H9 (cell line): ENCODE results near the gene LY6G5C. TPM values are rescaled to one million over a fixed set of nuclear protein-coding genes. Genes with fewer than 3 reads are reported as not detected.
A peak's percentile ranks its signal among the peaks of the same experiment; 100 is the strongest.

Source experiments
- DNase-seq: peaks from one replicate; pipeline ENCODE4 v3.0.0-alpha.2; 2017
- H2AFZ ChIP-seq: one replicate; pipeline ENCODE4 v1.6.1; 2013; ENCODE audit warnings: mild to moderate bottlenecking, low read length, control low read depth, moderate library complexity
- H2AK5ac ChIP-seq: 2 replicates; pipeline ENCODE4 v1.6.1; 2013; ENCODE audit warnings: low read length, control low read depth, mixed read lengths; ENCODE audit not compliant: insufficient read length
- H2BK120ac ChIP-seq: one replicate; pipeline ENCODE4 v1.6.1; 2013; ENCODE audit warnings: low read depth, mild to moderate bottlenecking, low read length, control low read depth, inconsistent platforms; ENCODE audit not compliant: poor library complexity, severe bottlenecking
- H2BK12ac ChIP-seq: 2 replicates; pipeline ENCODE4 v1.6.1; 2013; ENCODE audit warnings: low read length, control low read depth, mixed read lengths, low read depth; ENCODE audit not compliant: insufficient read length
- H2BK15ac ChIP-seq: 2 replicates; pipeline ENCODE4 v1.6.1; 2013; ENCODE audit warnings: low read depth, low read length, control low read depth
- H2BK20ac ChIP-seq: one replicate; pipeline ENCODE4 v1.6.1; 2013; ENCODE audit warnings: low read depth, mild to moderate bottlenecking, low read length, control low read depth, inconsistent platforms; ENCODE audit not compliant: poor library complexity, severe bottlenecking
- H2BK5ac ChIP-seq: 2 replicates; pipeline ENCODE4 v1.6.1; 2013; ENCODE audit warnings: low read length, control low read depth, mixed read lengths; ENCODE audit not compliant: insufficient read length
- H3K14ac ChIP-seq: 2 replicates; pipeline ENCODE4 v1.6.1; 2013; ENCODE audit warnings: low read length, control low read depth; ENCODE audit not compliant: insufficient read depth
- H3K18ac ChIP-seq: 2 replicates; pipeline ENCODE4 v1.6.1; 2013; ENCODE audit warnings: low read depth, mild to moderate bottlenecking, mixed read lengths, low read length, control low read depth; ENCODE audit not compliant: insufficient read length
- H3K23ac ChIP-seq: 2 replicates; pipeline ENCODE4 v1.6.1; 2013; ENCODE audit warnings: low read length, control low read depth, mixed read lengths, low read depth; ENCODE audit not compliant: insufficient read length
- H3K23me2 ChIP-seq: 2 replicates; pipeline ENCODE4 v1.6.1; 2013; ENCODE audit warnings: low read depth, mild to moderate bottlenecking, mixed read lengths, low read length, control low read depth; ENCODE audit not compliant: insufficient read length, poor library complexity, severe bottlenecking
- H3K27ac ChIP-seq: 2 replicates; pipeline ENCODE4 v1.5.1; 2013; ENCODE audit warnings: low read length, control low read depth, mixed read lengths, low read depth; ENCODE audit not compliant: insufficient read length
- H3K27me3 ChIP-seq: 2 replicates; pipeline ENCODE4 v1.6.1; 2013; ENCODE audit warnings: low read length, control low read depth, inconsistent platforms; ENCODE audit not compliant: insufficient read depth
- H3K4ac ChIP-seq: 2 replicates; pipeline ENCODE4 v1.6.1; 2013; ENCODE audit warnings: low read depth, mild to moderate bottlenecking, control low read depth, inconsistent platforms, low read length, moderate library complexity
- H3K4me1 ChIP-seq: 2 replicates; pipeline ENCODE4 v1.6.1; 2013; ENCODE audit warnings: low read length, control low read depth, inconsistent platforms; ENCODE audit not compliant: insufficient read depth
- H3K4me2 ChIP-seq: 2 replicates; pipeline ENCODE4 v1.6.1; 2013; ENCODE audit warnings: low read length, control low read depth, mixed read lengths; ENCODE audit not compliant: insufficient read length, insufficient read depth
- H3K56ac ChIP-seq: 2 replicates; pipeline ENCODE4 v1.6.1; 2013; ENCODE audit warnings: low read depth, mild to moderate bottlenecking, mixed read lengths, low read length, control low read depth; ENCODE audit not compliant: insufficient read length
- H3K79me1 ChIP-seq: 2 replicates; pipeline ENCODE4 v1.6.1; 2013; ENCODE audit warnings: low read depth, mild to moderate bottlenecking, moderate library complexity, low read length, control low read depth, inconsistent platforms; ENCODE audit not compliant: insufficient read depth, poor library complexity, severe bottlenecking
- H3K79me2 ChIP-seq: 2 replicates; pipeline ENCODE4 v1.6.1; 2013; ENCODE audit warnings: low read length, control low read depth, inconsistent platforms; ENCODE audit not compliant: insufficient read depth
- H3K9ac ChIP-seq: 2 replicates; pipeline ENCODE4 v1.6.1; 2013; ENCODE audit warnings: low read length, control low read depth, mixed read lengths; ENCODE audit not compliant: insufficient read length; ENCODE audit errors: extremely low read depth
- H3K9me3 ChIP-seq: one replicate; pipeline ENCODE4 v1.6.1; 2013; ENCODE audit warnings: low read depth, low read length, inconsistent platforms; ENCODE audit not compliant: control insufficient read depth
- H3T11ph ChIP-seq: one replicate; pipeline ENCODE4 v1.6.1; 2013; ENCODE audit warnings: mild to moderate bottlenecking, low read length, control low read depth, inconsistent platforms
- H4K20me1 ChIP-seq: one replicate; pipeline ENCODE4 v1.6.1; 2013; ENCODE audit not compliant: control insufficient read depth, insufficient read length, insufficient read depth
- H4K5ac ChIP-seq: 2 replicates; pipeline ENCODE4 v1.6.1; 2013; ENCODE audit warnings: low read depth, mild to moderate bottlenecking, mixed read lengths, low read length, control low read depth; ENCODE audit not compliant: insufficient read length
- H4K8ac ChIP-seq: replicated peaks from 2 replicates; pipeline ENCODE4 v1.6.1; 2013; ENCODE audit warnings: low read length, control low read depth, mixed read lengths, low read depth; ENCODE audit not compliant: insufficient read length
- H4K91ac ChIP-seq: 2 replicates; pipeline ENCODE4 v1.6.1; 2013; ENCODE audit warnings: low read depth, mild to moderate bottlenecking, moderate library complexity, mixed read lengths, low read length, control low read depth; ENCODE audit not compliant: insufficient read length
- H3K27ac Mint-ChIP-seq, 3 experiments: 2 replicates in 2 of 3; 3 replicates in 1 of 3; pipeline ENCODE4 v1.8.0; 2020 to 2021; ENCODE audit warnings: mixed read lengths in 3 of 3, mild to moderate bottlenecking in 1 of 3, moderate library complexity in 1 of 3
- H3K27me3 Mint-ChIP-seq: 2 replicates; pipeline ENCODE4 v1.8.0; 2021; ENCODE audit warnings: low read depth, mild to moderate bottlenecking, moderate library complexity, mixed read lengths
- H3K36me3 Mint-ChIP-seq, 3 experiments: 2 replicates in 2 of 3; 3 replicates in 1 of 3; pipeline ENCODE4 v1.8.0; 2020 to 2021; ENCODE audit warnings: low read depth in 3 of 3, mixed read lengths in 3 of 3; ENCODE audit not compliant: insufficient read depth in 1 of 3
- H3K4me1 Mint-ChIP-seq, 2 experiments: 2 replicates each; pipeline ENCODE4 v1.8.0; 2020; ENCODE audit warnings: mixed read lengths in 2 of 2
- H3K4me3 Mint-ChIP-seq, 2 experiments: 2 replicates in 1 of 2; 3 replicates in 1 of 2; pipeline ENCODE4 v1.8.0; 2020 to 2021; ENCODE audit warnings: mild to moderate bottlenecking in 2 of 2, mixed read lengths in 2 of 2, moderate library complexity in 1 of 2
- H3K9me3 Mint-ChIP-seq, 2 experiments: 2 replicates in 1 of 2; 3 replicates in 1 of 2; pipeline ENCODE4 v1.8.0; 2020; ENCODE audit warnings: mild to moderate bottlenecking in 2 of 2, mixed read lengths in 2 of 2, moderate library complexity in 1 of 2
- WGBS: extraction: QIAGEN DNeasy Blood & Tissue Kit; methylation state at CpG from one replicate; pipeline ENCODE4 v1.1.7; 2013; ENCODE audit warnings: missing lambda C conversion rate, low lambda C conversion rate, mixed read lengths; ENCODE audit not compliant: insufficient read length; ENCODE audit errors: extremely low coverage; 5-methylcytosine and 5-hydroxymethylcytosine counted together
- total RNA-seq: library from RNA; stranded (reverse); gene quantifications from 2 replicates; pipeline ENCODE4 v1.2.1, GENCODE V29; 2021
- TF ChIP-seq, protein P1 (sequence below): fragments of 200-600 bp; sonication (generic); conservative IDR thresholded peaks from 3 replicates; pipeline ENCODE4 v1.8.0; 2021; ENCODE audit warnings: antibody characterized with exemption, mild to moderate bottlenecking

LY6G5C gene
- total RNA-seq, 1 experiment from 2014 or later, result 2.2 TPM

DNA sequence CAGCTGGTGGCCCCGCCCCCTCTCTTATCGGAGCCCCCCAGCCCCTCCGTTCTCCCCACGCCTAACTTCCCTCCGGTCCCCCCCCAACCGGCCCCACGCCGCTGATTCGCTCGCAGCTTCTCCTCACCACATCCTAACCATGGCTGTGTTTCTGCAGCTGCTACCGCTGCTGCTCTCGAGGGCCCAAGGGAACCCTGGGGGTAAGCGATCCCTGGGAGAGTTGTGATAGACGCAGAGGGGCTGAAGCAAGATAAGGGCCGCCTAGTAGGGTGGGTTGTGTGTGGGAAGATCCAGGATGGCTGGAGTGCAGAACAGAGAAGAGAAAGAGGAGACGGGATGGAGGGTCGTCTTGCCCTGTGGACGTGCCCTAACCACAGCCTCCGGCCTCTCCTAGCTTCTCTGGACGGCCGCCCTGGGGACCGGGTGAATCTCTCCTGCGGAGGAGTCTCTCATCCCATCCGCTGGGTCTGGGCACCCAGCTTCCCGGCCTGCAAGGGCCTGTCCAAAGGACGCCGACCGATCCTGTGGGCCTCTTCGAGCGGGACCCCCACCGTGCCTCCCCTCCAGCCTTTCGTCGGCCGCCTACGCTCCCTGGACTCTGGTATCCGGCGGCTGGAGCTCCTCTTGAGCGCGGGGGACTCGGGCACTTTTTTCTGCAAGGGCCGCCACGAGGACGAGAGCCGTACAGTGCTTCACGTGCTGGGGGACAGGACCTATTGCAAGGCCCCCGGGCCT is 42.5 kb upstream of the LY6G5C start, which contains the start of gene MPIG6B:
Gene MPIG6B, plus strand, starts transcription at position 129 of the 735 bp plus-strand sequence. Its CDS starts 11 bp downstream, at position 140.
- H2BK5ac ChIP-seq, result no peak within 1 kb of the TSS
- Mint-ChIP-seq H3K27ac (peak within 1 kb of the TSS in 2 of 3 experiments; percentile 66 to 76; a peak in 3 of 7 replicates), H3K4me1 (peaks cover 6 to 11% of the 10 kb centered on the region in 2 experiments), H3K9me3 (no peaks in the 10 kb centered on the region), H3K27me3 (no peaks in the 10 kb centered on the region), H3K4me3 (no peak within 1 kb of the TSS), H3K36me3 (peaks cover 9 to 28% (median 27%) of the 10 kb centered on the region in 3 experiments; a peak in 6 of 7 replicates)
- no peak within 1 kb of the TSS; the same call in 1 of the 2 replicates for H3K14ac ChIP-seq
- H2AK5ac ChIP-seq, result no peak within 1 kb of the TSS
- H4K20me1 ChIP-seq, result no peaks in the 10 kb centered on the region
- no peak within 1 kb of the TSS for H3K18ac ChIP-seq
- H4K8ac ChIP-seq, result no peak within 1 kb of the TSS
- no peak within 1 kb of the TSS for H3K9ac ChIP-seq
- H3K27ac ChIP-seq, result no peak within 1 kb of the TSS
- no peaks in the 10 kb centered on the region for H3K79me1 ChIP-seq
- H3K9me3 ChIP-seq, result no peaks in the 10 kb centered on the region
- no peak within 1 kb of the TSS for H2BK20ac ChIP-seq
- no peak within 1 kb of the TSS for H3K4me2 ChIP-seq
- no peak within 1 kb of the TSS for H3K4ac ChIP-seq
- TF ChIP-seq, protein P1, sequence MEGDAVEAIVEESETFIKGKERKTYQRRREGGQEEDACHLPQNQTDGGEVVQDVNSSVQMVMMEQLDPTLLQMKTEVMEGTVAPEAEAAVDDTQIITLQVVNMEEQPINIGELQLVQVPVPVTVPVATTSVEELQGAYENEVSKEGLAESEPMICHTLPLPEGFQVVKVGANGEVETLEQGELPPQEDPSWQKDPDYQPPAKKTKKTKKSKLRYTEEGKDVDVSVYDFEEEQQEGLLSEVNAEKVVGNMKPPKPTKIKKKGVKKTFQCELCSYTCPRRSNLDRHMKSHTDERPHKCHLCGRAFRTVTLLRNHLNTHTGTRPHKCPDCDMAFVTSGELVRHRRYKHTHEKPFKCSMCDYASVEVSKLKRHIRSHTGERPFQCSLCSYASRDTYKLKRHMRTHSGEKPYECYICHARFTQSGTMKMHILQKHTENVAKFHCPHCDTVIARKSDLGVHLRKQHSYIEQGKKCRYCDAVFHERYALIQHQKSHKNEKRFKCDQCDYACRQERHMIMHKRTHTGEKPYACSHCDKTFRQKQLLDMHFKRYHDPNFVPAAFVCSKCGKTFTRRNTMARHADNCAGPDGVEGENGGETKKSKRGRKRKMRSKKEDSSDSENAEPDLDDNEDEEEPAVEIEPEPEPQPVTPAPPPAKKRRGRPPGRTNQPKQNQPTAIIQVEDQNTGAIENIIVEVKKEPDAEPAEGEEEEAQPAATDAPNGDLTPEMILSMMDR, result no peak
- H2BK120ac ChIP-seq, result no peak within 1 kb of the TSS
- no peak within 1 kb of the TSS for H3K56ac ChIP-seq
- no peak for DNase-seq
- H4K5ac ChIP-seq, result no peak within 1 kb of the TSS
- H3K23ac ChIP-seq, result no peak within 1 kb of the TSS
- peaks cover 6% of the 10 kb centered on the region; the same call in 1 of the 2 replicates for H3K4me1 ChIP-seq
- no peaks in the 10 kb centered on the region for H3K27me3 ChIP-seq
- no peak within 1 kb of the TSS for H3T11ph ChIP-seq
- no peak within 1 kb of the TSS for H2BK15ac ChIP-seq
- no peak within 1 kb of the TSS for H2BK12ac ChIP-seq
- H2AFZ ChIP-seq, result no peak within 1 kb of the TSS
- no CpG with 5 or more reads among the region's 46 CpGs for WGBS
- H3K23me2 ChIP-seq, result no peaks in the 10 kb centered on the region
- no peak within 1 kb of the TSS for H4K91ac ChIP-seq
- H3K79me2 ChIP-seq, result no peaks in the 10 kb centered on the region
